ENCODE measurements around the gene SLC26A11.
A peak's percentile ranks its signal among the peaks of the same experiment; 100 is the strongest.

SLC26A11 gene

DNA sequence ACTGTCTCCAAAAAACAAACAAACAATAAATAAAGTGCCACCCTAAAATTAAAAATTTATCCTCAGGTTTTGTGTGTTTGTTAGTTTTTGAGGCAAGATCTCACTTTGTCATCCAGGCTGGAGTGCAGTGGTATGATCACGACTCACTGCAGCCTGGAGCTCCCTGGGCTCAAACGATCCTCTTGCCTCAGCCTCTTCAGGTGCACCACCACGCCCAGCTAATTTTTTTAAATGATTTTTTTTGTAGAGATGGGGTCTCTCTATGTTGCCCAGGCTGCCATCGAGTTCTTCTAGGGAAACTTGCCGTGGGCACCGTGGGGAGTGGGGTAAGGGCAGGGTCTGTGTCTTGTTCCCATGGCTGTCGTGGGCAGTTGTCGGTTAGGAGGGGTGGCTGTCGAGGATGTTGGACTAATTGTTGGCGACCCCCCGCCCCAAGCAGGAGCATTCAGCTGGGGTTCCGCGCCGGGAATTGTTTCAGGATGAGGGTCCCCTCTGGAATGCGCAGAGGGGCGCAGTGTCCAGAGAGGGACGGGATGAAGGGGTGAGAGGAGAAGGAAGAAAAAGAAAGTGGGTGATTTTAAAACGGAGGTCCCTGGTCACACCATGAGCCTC is 39.3 kb downstream of the SLC26A11 start:
- H3K27ac ChIP-seq: peak overlapping the region; percentile 75
- TF ChIP-seq, protein P1, sequence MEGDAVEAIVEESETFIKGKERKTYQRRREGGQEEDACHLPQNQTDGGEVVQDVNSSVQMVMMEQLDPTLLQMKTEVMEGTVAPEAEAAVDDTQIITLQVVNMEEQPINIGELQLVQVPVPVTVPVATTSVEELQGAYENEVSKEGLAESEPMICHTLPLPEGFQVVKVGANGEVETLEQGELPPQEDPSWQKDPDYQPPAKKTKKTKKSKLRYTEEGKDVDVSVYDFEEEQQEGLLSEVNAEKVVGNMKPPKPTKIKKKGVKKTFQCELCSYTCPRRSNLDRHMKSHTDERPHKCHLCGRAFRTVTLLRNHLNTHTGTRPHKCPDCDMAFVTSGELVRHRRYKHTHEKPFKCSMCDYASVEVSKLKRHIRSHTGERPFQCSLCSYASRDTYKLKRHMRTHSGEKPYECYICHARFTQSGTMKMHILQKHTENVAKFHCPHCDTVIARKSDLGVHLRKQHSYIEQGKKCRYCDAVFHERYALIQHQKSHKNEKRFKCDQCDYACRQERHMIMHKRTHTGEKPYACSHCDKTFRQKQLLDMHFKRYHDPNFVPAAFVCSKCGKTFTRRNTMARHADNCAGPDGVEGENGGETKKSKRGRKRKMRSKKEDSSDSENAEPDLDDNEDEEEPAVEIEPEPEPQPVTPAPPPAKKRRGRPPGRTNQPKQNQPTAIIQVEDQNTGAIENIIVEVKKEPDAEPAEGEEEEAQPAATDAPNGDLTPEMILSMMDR (conservative IDR thresholded peaks at IDR 0.05): no peak
- TF ChIP-seq ZFX (IDR thresholded peaks at IDR 0.05): no peak

DNA sequence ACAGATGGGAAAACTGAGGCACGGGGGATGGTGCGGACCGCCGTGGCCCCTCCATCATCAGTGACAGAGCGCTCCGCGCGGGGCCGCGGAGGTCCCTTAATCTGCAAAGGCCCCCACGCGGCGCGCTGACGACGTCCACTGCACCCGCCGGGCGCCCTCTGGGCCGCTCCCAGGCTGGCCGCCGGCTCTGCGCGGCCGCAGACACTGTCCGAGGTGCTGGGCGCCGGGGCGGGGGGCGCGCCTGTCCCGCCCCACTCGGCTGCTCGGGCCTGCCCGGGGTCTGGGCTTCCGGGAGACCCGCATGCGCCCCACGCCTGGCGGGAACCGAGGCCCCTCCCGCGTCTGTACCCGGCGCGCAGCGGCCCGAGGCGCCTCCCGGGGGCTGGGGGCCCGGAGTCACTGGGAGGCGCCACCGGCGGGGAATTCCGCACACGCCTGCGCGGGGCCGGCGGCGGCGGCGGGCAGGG is 39.9 kb downstream of the SLC26A11 start:
- TF ChIP-seq ZFX (IDR thresholded peaks at IDR 0.05): peak; percentile 43; the same call in 1 of the 2 replicates
- TF ChIP-seq, protein P1 (conservative IDR thresholded peaks at IDR 0.05): no peak
- peak overlapping the region; percentile 75 for H3K27ac ChIP-seq

DNA sequence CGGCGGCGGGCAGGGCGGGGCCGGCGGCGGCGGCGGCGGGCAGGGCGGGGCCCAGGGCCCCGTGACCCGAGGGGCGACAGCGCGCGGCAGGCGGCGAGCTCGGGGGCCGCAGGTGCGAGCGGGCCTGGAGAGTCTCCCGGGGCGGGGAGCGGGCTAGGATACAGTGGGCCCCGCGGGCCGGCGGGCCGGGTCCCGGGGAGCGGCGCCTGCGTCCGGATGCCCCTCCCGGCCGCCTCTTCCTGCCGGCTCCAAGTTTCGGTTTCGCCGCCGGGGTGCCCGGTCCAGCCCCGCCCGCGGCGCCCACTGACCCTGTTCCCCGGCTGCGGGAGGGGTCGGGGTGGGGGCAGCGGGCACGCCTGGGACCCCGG is 40.5 kb downstream of the SLC26A11 start, which contains the start of gene RNF213:
Gene RNF213, plus strand, starts transcription at position 62 of the 368 bp plus-strand sequence. CDS start 2,830 bp downstream, outside the sequence.
- no peak for TF ChIP-seq ZFX (IDR thresholded peaks at IDR 0.05)
- TF ChIP-seq, protein P1 (conservative IDR thresholded peaks at IDR 0.05): no peak
- peak within 1 kb of the TSS; percentile 95 for H3K27ac ChIP-seq

DNA sequence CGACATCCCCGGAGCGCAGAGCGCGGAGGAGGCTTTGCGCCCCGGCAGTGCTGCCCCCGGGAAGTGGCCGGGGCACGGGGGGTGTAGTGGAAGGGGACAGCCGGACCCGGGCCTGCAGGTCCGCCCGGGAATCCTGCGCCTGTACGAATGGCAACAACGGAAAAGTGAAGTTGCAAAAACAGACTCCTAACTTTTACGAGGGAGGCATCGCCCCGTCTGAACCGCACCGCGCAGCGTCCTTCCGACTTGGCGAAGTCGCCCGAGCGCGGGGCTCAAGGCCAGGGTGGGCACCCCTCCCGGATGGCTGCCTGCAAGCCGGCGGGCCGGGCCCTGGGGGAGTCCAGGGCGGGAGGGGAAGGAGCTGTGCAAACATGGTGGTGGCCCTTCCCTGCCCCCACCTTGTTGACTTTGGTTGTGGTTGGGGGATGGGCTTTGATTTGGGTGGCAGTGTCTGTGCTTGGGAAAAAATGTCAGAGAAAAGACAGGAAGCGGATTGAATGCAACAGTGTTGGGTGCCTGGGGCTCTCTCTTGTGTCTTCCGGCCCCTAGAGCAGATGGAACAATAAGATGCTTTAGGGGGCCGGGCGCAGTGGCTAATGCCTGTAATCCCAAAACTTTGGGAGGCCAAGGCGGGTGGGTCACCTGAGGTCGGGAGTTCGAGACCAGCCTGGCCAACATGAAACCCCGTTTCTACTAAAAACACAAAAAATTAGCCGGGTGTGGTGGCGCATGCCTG is 41.1 kb downstream of the SLC26A11 start:
- H3K27ac ChIP-seq: peak overlapping the region; percentile 95

DNA sequence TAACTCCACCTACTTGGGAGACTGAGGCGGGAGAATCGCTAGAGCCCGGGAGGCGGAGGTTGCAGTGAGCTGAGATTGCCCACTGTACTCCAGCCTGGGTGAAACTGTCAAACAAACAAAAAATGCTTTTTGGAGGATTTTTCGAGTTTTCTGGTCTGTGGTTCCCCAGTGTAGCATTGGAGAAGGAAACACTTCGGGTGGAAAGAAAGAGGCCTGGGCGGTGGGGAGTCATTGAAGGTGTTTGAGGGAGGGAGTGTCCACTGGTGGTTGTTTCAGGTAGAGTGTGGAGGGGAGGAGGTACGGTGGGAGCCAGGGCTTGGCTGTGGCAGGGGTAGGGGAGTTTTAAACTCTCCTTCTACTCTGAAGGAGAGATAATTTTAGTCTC is 41.7 kb downstream of the SLC26A11 start:
- TF ChIP-seq, protein P1 (conservative IDR thresholded peaks at IDR 0.05): no peak
- no peak for TF ChIP-seq ZFX (IDR thresholded peaks at IDR 0.05)
- H3K27ac ChIP-seq: peak overlapping the region; percentile 95

More for the DNA sequence above, 41.1 kb downstream of the SLC26A11 start:
- TF ChIP-seq, protein P1 (conservative IDR thresholded peaks at IDR 0.05): no peak
- TF ChIP-seq ZFX (IDR thresholded peaks at IDR 0.05): peak; percentile 45; the same call in 1 of the 2 replicates

DNA sequence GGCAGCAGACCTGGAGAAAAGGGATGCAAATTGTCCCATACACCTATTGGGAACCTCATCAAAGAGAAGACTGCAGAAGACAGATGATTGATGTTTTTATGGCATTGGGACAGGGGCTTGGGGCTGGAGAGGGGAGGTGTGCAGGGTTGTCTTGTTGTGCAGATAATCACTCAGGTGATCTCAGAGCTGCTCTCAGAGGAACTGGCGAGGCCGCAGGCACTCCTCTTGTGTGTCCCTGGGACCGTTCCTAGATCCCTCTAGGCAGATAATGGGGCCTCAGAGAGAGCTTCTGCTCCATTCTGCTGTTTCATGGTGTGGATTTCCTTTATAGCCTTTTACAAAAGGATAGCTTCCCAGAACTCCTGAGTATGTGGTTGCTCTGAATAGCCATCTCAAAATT is 42.1 kb downstream of the SLC26A11 start:
- TF ChIP-seq, protein P1 (conservative IDR thresholded peaks at IDR 0.05): no peak
- no peak for TF ChIP-seq ZFX (IDR thresholded peaks at IDR 0.05)
- peak overlapping the region; percentile 95 for H3K27ac ChIP-seq

DNA sequence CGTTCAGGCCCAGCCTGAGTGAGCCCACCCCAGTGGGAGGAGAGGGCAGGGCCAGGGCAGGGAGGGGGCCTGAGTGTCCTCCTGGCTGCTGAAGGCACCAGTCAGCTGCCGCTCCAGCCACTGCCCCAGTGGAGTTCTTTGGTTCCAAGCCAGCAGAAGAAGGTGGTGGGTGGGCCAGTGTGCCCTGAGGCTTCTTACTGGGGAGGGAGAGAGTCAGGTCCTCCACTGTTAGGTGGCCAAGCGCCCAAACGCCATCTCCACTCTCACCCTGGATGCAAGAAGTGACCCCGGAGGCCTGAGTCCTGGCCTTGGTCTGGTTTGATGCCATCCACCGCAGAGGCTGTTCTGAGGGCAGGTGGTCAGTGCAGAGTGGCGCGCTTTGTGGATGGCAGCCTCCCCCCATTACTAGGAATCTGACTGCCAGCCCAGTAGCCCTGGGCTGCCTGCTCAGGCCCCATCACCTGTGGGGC is 42.6 kb downstream of the SLC26A11 start:
- peak overlapping the region; percentile 2; the same call in 1 of the 2 replicates for H3K27ac ChIP-seq
- no peak for TF ChIP-seq ZFX (IDR thresholded peaks at IDR 0.05)
- TF ChIP-seq, protein P1 (conservative IDR thresholded peaks at IDR 0.05): no peak
